IMR-90 (cell line): ENCODE results near the gene SLC2A1. TPM values are rescaled to one million over a fixed set of nuclear protein-coding genes. Genes with fewer than 3 reads are reported as not detected.

Source experiments
- ATAC-seq: fragments of 200-7000 bp; cut with Tn5 transposase; 2 replicates; pipeline ENCODE4 v1.9.1; 2020; ENCODE audit warnings: low read depth, mild to moderate bottlenecking, moderate library complexity
- BruUV-seq: library from RNA; stranded (reverse); fragments of 400-500 nt; replicated peaks from 2 replicates; lab custom pipeline; 2021; lab: Mats Ljungman, UMichigan
- CTCF ChIA-PET: fragments of 300-600 bp; formaldehyde crosslinking; extraction: SDS; loops from one replicate; lab custom pipeline; 2021; ENCODE audit warnings: antibody characterized with exemption; lab: Yijun Ruan, JAX
- POLR2A ChIA-PET: fragments of 300-600 bp; sonication (Branson Sonifier 250); formaldehyde crosslinking; loops from one replicate; lab custom pipeline; 2022; ENCODE audit warnings: antibody characterized with exemption; ENCODE audit not compliant: unreplicated experiment; lab: Charles Lee
- DNase-seq: peaks from one replicate; pipeline ENCODE4 v3.0.0; 2013
- H2AFZ ChIP-seq: replicated peaks from 2 replicates; pipeline ENCODE3; 2013; ENCODE audit warnings: low read length, mild to moderate bottlenecking; ENCODE audit not compliant: poor library complexity
- H2AK5ac ChIP-seq: 2 replicates; pipeline ENCODE4 v1.6.1; 2013; ENCODE audit warnings: low read depth, low read length, inconsistent platforms
- H2AK9ac ChIP-seq: replicated peaks from 2 replicates; pipeline ENCODE3; 2013; ENCODE audit warnings: mild to moderate bottlenecking, low read depth, low read length, moderate library complexity; ENCODE audit not compliant: poor library complexity
- H2BK120ac ChIP-seq: 2 replicates; pipeline ENCODE4 v1.6.1; 2013; ENCODE audit warnings: low read depth, low read length, inconsistent platforms
- H2BK15ac ChIP-seq: 3 replicates; pipeline ENCODE4 v1.6.1; 2013; ENCODE audit warnings: low read depth, low read length, inconsistent platforms
- H2BK20ac ChIP-seq: 2 replicates; pipeline ENCODE4 v1.6.1; 2013; ENCODE audit warnings: low read depth, mild to moderate bottlenecking, inconsistent platforms, low read length, moderate library complexity
- H2BK5ac ChIP-seq: 2 replicates; pipeline ENCODE4 v1.6.1; 2013; ENCODE audit warnings: mild to moderate bottlenecking, low read depth, low read length, inconsistent platforms; ENCODE audit not compliant: poor library complexity, severe bottlenecking
- H3K14ac ChIP-seq: replicated peaks from 2 replicates; pipeline ENCODE4 v1.6.1; 2013; ENCODE audit warnings: low read depth, low read length, inconsistent platforms
- H3K18ac ChIP-seq: 2 replicates; pipeline ENCODE4 v1.6.1; 2013; ENCODE audit warnings: low read depth, low read length, control low read depth
- H3K23ac ChIP-seq: 2 replicates; pipeline ENCODE4 v1.6.1; 2013; ENCODE audit warnings: low read depth, low read length, inconsistent platforms
- H3K27ac ChIP-seq: 2 replicates; pipeline ENCODE4 v1.5.1; 2013; ENCODE audit warnings: mild to moderate bottlenecking, control low read depth, low read length; ENCODE audit not compliant: insufficient read depth
- H3K27me3 ChIP-seq: 2 replicates; pipeline ENCODE4 v1.6.1; 2013; ENCODE audit warnings: low read length; ENCODE audit not compliant: control insufficient read depth, insufficient read depth
- H3K36me3 ChIP-seq: 2 replicates; pipeline ENCODE4 v1.6.1; 2013; ENCODE audit warnings: low read length, mixed read lengths; ENCODE audit not compliant: control insufficient read depth, insufficient read depth
- H3K4ac ChIP-seq: 2 replicates; pipeline ENCODE4 v1.6.1; 2013; ENCODE audit warnings: low read depth, low read length, inconsistent platforms
- H3K4me1 ChIP-seq: 2 replicates; pipeline ENCODE4 v1.6.1; 2013; ENCODE audit warnings: low read length, mixed read lengths; ENCODE audit not compliant: control insufficient read depth, insufficient read depth
- H3K4me2 ChIP-seq: 2 replicates; pipeline ENCODE4 v1.6.1; 2013; ENCODE audit warnings: low read depth, mild to moderate bottlenecking, control low read depth, low read length, moderate library complexity
- H3K4me3 ChIP-seq: 2 replicates; pipeline ENCODE4 v1.5.1; 2013; ENCODE audit warnings: low read depth, mild to moderate bottlenecking, control low read depth, low read length, moderate library complexity; ENCODE audit not compliant: insufficient read depth
- H3K56ac ChIP-seq: 2 replicates; pipeline ENCODE4 v1.6.1; 2013; ENCODE audit warnings: low read length, inconsistent platforms; ENCODE audit not compliant: insufficient read depth; ENCODE audit errors: extremely low read depth
- H3K79me1 ChIP-seq, 2 experiments: 2 replicates each; pipeline ENCODE4 v1.6.1; 2013; ENCODE audit warnings: low read length in 2 of 2, inconsistent platforms in 1 of 2, low read depth in 1 of 2
- H3K9ac ChIP-seq: 2 replicates; pipeline ENCODE4 v1.6.1; 2013; ENCODE audit warnings: low read depth, low read length, control low read depth
- H3K9me1 ChIP-seq: 2 replicates; pipeline ENCODE4 v1.6.1; 2013; ENCODE audit warnings: low read length, inconsistent platforms; ENCODE audit not compliant: insufficient read depth
- H3K9me3 ChIP-seq: 2 replicates; pipeline ENCODE4 v1.6.1; 2013; ENCODE audit warnings: low read length; ENCODE audit not compliant: control insufficient read depth, insufficient read depth
- H4K20me1 ChIP-seq: 2 replicates; pipeline ENCODE4 v1.6.1; 2013; ENCODE audit warnings: low read length, inconsistent platforms; ENCODE audit not compliant: insufficient read depth
- H4K5ac ChIP-seq: 2 replicates; pipeline ENCODE4 v1.6.1; 2013; ENCODE audit warnings: mild to moderate bottlenecking, low read depth, low read length, control low read depth
- H4K8ac ChIP-seq, 2 experiments: 2 replicates each; pipeline ENCODE4 v1.6.1; 2013; ENCODE audit warnings: low read depth in 2 of 2, low read length in 2 of 2, control low read depth in 1 of 2, inconsistent platforms in 1 of 2
- H4K91ac ChIP-seq: 2 replicates; pipeline ENCODE4 v1.6.1; 2013; ENCODE audit warnings: low read depth, low read length, inconsistent platforms; ENCODE audit not compliant: insufficient read depth
- FOS ChIP-seq: fragments of 150-350 bp; IDR thresholded peaks from 2 replicates; pipeline ENCODE4 v1.6.1; 2016; ENCODE audit warnings: low read depth, low read length
- MAFK ChIP-seq: IDR thresholded peaks from 2 replicates; pipeline ENCODE4 v1.6.1; 2012; ENCODE audit warnings: low read depth, low read length, improper control_type of control experiment
- MAZ ChIP-seq: IDR thresholded peaks from 2 replicates; pipeline ENCODE4 v1.6.1; 2012; ENCODE audit warnings: low read depth, mild to moderate bottlenecking, low read length, improper control_type of control experiment, moderate library complexity, borderline replicate concordance
- RAD21 ChIP-seq: IDR thresholded peaks from 2 replicates; pipeline ENCODE4 v1.6.1; 2012; ENCODE audit warnings: low read length, improper control_type of control experiment
- RCOR1 ChIP-seq: IDR thresholded peaks from 2 replicates; pipeline ENCODE4 v1.6.1; 2012; ENCODE audit warnings: mild to moderate bottlenecking, low read length, improper control_type of control experiment; ENCODE audit not compliant: insufficient replicate concordance
- WGBS, 2 experiments: methylation state at CpG; one replicate each; pipeline versions ENCODE4 v1.1.5 to v1.1.7; 2013; ENCODE audit warnings: missing lambda C conversion rate in 2 of 2; ENCODE audit not compliant: insufficient read length in 1 of 2; ENCODE audit errors: extremely low coverage in 2 of 2; 5-methylcytosine and 5-hydroxymethylcytosine counted together
- dilution Hi-C: fragments of 300-500 bp; cut with HindIII; formaldehyde crosslinking; loops from one replicate; pipeline ENCODE4 v1.14.3; 2018; ENCODE audit warnings: low sequenced_read_pairs; ENCODE audit not compliant: unreplicated experiment
- in situ Hi-C: fragments of 300-500 bp; cut with MboI; formaldehyde crosslinking; loops from 3 replicates; pipeline ENCODE4 v1.14.3; 2019; ENCODE audit warnings: low sequenced_read_pairs, inconsistent platforms, mixed read lengths
- intact Hi-C: fragments of 100-400 bp; cut with micrococcal nuclease; formaldehyde crosslinking; loops from 2 replicates; pipeline ENCODE4 v1.10.0; 2022
- polyA plus RNA-seq, 3 experiments: library from polyadenylated mRNA; depleted of rRNA; stranded (reverse); fragments of >200 nt; gene quantifications; 2 replicates each; pipeline ENCODE4 v1.2.3, GENCODE V29; 2012; ENCODE audit warnings: low replicate concordance in 1 of 3
- total RNA-seq: library from RNA; depleted of rRNA; stranded (reverse); fragments of >200 nt; gene quantifications from 2 replicates; pipeline ENCODE4 v1.2.3, GENCODE V29; 2012
- TF ChIP-seq, protein P1 (sequence below): fragments of 150-350 bp; IDR thresholded peaks from 2 replicates; pipeline ENCODE4 v1.6.1; 2017; ENCODE audit warnings: mild to moderate bottlenecking, antibody characterized with exemption, low read length, low read depth

SLC2A1 gene
- total and polyA plus RNA-seq, 2 of the 4 experiments (the other 2 are of a cell fraction) = 200 to 395 TPM

DNA sequence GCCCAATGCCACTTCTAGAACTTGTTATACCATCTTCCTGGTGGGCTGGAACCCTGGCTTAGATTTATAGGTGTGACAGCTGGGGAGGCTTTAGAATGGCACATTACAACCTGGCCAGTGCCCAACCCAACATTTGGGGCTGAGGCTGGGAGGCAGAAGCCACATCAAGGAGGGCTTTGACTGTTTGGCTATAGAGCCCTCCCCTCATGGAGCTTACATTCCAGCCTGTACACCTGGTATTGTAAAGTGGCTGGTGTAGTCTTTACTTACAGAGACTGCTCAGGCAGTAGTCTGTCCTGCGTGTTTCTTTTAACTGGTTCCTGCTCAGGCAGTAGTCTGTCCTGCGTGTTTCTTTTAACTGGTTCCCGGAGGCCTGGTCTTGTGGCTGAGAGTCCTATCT is 10.0 kb upstream of the SLC2A1 start:
- no CpG with 5 or more reads among the region's 3 CpGs for WGBS, 2 experiments
- dilution Hi-C loops = no loop called here
- no TSS peak for BruUV-seq

More for the DNA sequence above, 10.0 kb upstream of the SLC2A1 start:
- peak overlapping the region in 1 of 2 experiments; percentile 0; a peak in 1 of 4 replicates for H4K8ac ChIP-seq
- no peak overlapping the region for H3K23ac ChIP-seq
- peaks cover 6 to 15% of the 10 kb centered on the region in 2 experiments; a peak in 2 of 4 replicates for H3K79me1 ChIP-seq
- H4K20me1 ChIP-seq = no peaks in the 10 kb centered on the region
- peaks cover 7% of the 10 kb centered on the region for H3K4me1 ChIP-seq
- H3K56ac ChIP-seq = no peak overlapping the region
- intact Hi-C loops = no loop called here
- ChIA-PET POLR2A (no interaction called here), CTCF (no interaction called here)
- no peak overlapping the region for H2AFZ ChIP-seq
- no peak overlapping the region for H3K4me3 ChIP-seq
- H2BK15ac ChIP-seq = 0 out of 3 replicates have a peak overlapping the region, but pooled peaks have one; percentile 15
- H3K18ac ChIP-seq = no peak overlapping the region
- no peak overlapping the region for H3K9ac ChIP-seq
- peak overlapping the region; percentile 65; the same call in 1 of the 2 replicates for H2BK120ac ChIP-seq
- ATAC-seq (no peak), DNase-seq (no peak)
- peak overlapping the region; percentile 24; the same call in 1 of the 2 replicates for H2BK20ac ChIP-seq
- peak overlapping the region; percentile 72; the same call in 1 of the 2 replicates for H2AK5ac ChIP-seq
- H3K14ac ChIP-seq = no peak overlapping the region
- H2AK9ac ChIP-seq = peak overlapping the region; percentile 7
- peaks cover 9% of the 10 kb centered on the region for H3K9me1 ChIP-seq
- no peak overlapping the region for H3K4me2 ChIP-seq
- H3K27me3 ChIP-seq = no peaks in the 10 kb centered on the region
- H3K36me3 ChIP-seq = peaks cover 4% of the 10 kb centered on the region
- no peak overlapping the region for H2BK5ac ChIP-seq
- H3K9me3 ChIP-seq = no peaks in the 10 kb centered on the region
- H4K91ac ChIP-seq = peak overlapping the region; percentile 45; the same call in 1 of the 2 replicates
- H3K27ac ChIP-seq = no peak overlapping the region
- in situ Hi-C loops = no loop called here
- TF ChIP-seq MAFK (no peak), FOS (no peak), RCOR1 (no peak), MAZ (no peak), RAD21 (no peak)
- TF ChIP-seq, protein P1, sequence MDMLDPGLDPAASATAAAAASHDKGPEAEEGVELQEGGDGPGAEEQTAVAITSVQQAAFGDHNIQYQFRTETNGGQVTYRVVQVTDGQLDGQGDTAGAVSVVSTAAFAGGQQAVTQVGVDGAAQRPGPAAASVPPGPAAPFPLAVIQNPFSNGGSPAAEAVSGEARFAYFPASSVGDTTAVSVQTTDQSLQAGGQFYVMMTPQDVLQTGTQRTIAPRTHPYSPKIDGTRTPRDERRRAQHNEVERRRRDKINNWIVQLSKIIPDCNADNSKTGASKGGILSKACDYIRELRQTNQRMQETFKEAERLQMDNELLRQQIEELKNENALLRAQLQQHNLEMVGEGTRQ = no peak
- H4K5ac ChIP-seq = no peak overlapping the region
- peak overlapping the region; percentile 64 for H3K4ac ChIP-seq
